ENCODE data around the gene TUBGCP2.

TUBGCP2 gene

GRCh38 chr10:133308421-133309099 is at the start of gene TUBGCP2, which contains the start of gene ZNF511:
TSS of gene TUBGCP2 (minus strand) at chr10:133308872. CDS start at chr10:133302941, 5,931 bp downstream.
TSS of gene ZNF511 (plus strand) at chr10:133308914. CDS start at chr10:133308944, 30 bp downstream.
- DNase-seq (ENCODE audit: low read depth, low spot score): peak; percentile 45

- DNase-seq (ENCODE audit: low read depth, low spot score): no peak
Measured at GRCh38 chr10:133357285-133358161, 48.9 kb upstream of the TUBGCP2 start, which contains the start of gene FUOM. TSS of gene FUOM (minus strand) at chr10:133358019. CDS start at chr10:133358007, 12 bp downstream.

- DNase-seq (ENCODE audit: low read depth, low spot score): no peak
Measured at GRCh38 chr10:133356549-133357284, 48.0 kb upstream of the TUBGCP2 start.

GRCh38 chr10:133355991-133356390 is 47.3 kb upstream of the TUBGCP2 start:
- no peak for DNase-seq (ENCODE audit: low read depth, low spot score)

GRCh38 chr10:133355266-133355665 is 46.6 kb upstream of the TUBGCP2 start:
- DNase-seq (ENCODE audit: low read depth, low spot score): no peak

GRCh38 chr10:133354672-133355240 is 46.1 kb upstream of the TUBGCP2 start:
- DNase-seq (ENCODE audit: low read depth, low spot score): no peak

GRCh38 chr10:133353988-133354605 is 45.4 kb upstream of the TUBGCP2 start:
- no peak for DNase-seq (ENCODE audit: low read depth, low spot score)

- DNase-seq (ENCODE audit: low read depth, low spot score): no peak
Measured at GRCh38 chr10:133353202-133353959, 44.7 kb upstream of the TUBGCP2 start.

GRCh38 chr10:133351408-133352318 is 43.0 kb upstream of the TUBGCP2 start:
- DNase-seq (ENCODE audit: low read depth, low spot score): no peak

GRCh38 chr10:133350950-133351329 is 42.3 kb upstream of the TUBGCP2 start:
- no peak for DNase-seq (ENCODE audit: low read depth, low spot score)

GRCh38 chr10:133350283-133350949 is 41.7 kb upstream of the TUBGCP2 start:
- DNase-seq (ENCODE audit: low read depth, low spot score): no peak

- DNase-seq (ENCODE audit: low read depth, low spot score): no peak
Measured at GRCh38 chr10:133349577-133350011, 40.9 kb upstream of the TUBGCP2 start.

GRCh38 chr10:133349160-133349568 is 40.5 kb upstream of the TUBGCP2 start:
- DNase-seq (ENCODE audit: low read depth, low spot score): no peak

GRCh38 chr10:133347710-133348517 is 39.2 kb upstream of the TUBGCP2 start:
- no peak for DNase-seq (ENCODE audit: low read depth, low spot score)

GRCh38 chr10:133346413-133346812 is 37.7 kb upstream of the TUBGCP2 start:
- DNase-seq (ENCODE audit: low read depth, low spot score): no peak

GRCh38 chr10:133344236-133344635 is 35.6 kb upstream of the TUBGCP2 start:
- DNase-seq (ENCODE audit: low read depth, low spot score): no peak

- DNase-seq (ENCODE audit: low read depth, low spot score): no peak
Measured at GRCh38 chr10:133343558-133343957, 34.9 kb upstream of the TUBGCP2 start.

- DNase-seq (ENCODE audit: low read depth, low spot score): no peak
Measured at GRCh38 chr10:133342942-133343341, 34.3 kb upstream of the TUBGCP2 start.
